HepG2 (cell line): ENCODE data around the gene ZKSCAN8. TPM values are rescaled to one million over a fixed set of nuclear protein-coding genes. Genes with fewer than 3 reads are reported as not detected.

Experiments used
- BCL6 ChIP-seq: IDR thresholded peaks from 2 replicates; pipeline ENCODE4 v1.6.1; 2016; ENCODE audit warnings: missing genetic modification reagents, missing compliant biosample characterization
- HMG20B ChIP-seq: conservative IDR thresholded peaks from 2 replicates; pipeline ENCODE4 v1.6.1; 2016; ENCODE audit warnings: missing genetic modification reagents, missing compliant biosample characterization
- MYNN ChIP-seq: sonication (generic); formaldehyde crosslinking; IDR thresholded peaks from 2 replicates; pipeline ENCODE4 v1.4.0; 2020; ENCODE audit warnings: mild to moderate bottlenecking, low read depth, missing genetic modification reagents
- NAIF1 ChIP-seq: sonication (generic); formaldehyde crosslinking; IDR thresholded peaks from 2 replicates; pipeline ENCODE4 v1.5.0; 2020; ENCODE audit warnings: mild to moderate bottlenecking, missing genetic modification reagents, borderline replicate concordance
- ZBTB46 ChIP-seq: sonication (generic); formaldehyde crosslinking; IDR thresholded peaks from 2 replicates; pipeline ENCODE4 v1.4.0; 2020; ENCODE audit warnings: mild to moderate bottlenecking, missing genetic modification reagents, borderline replicate concordance
- ZNF263 ChIP-seq: sonication (generic); formaldehyde crosslinking; IDR thresholded peaks from 2 replicates; pipeline ENCODE4 v1.4.0; 2020; ENCODE audit warnings: missing genetic modification reagents
- ZNF451 ChIP-seq: sonication (generic); formaldehyde crosslinking; IDR thresholded peaks from 2 replicates; pipeline ENCODE4 v1.5.0; 2020; ENCODE audit warnings: mild to moderate bottlenecking, missing genetic modification reagents
- ZNF574 ChIP-seq: sonication (generic); formaldehyde crosslinking; IDR thresholded peaks from 2 replicates; pipeline ENCODE4 v1.4.0; 2020; ENCODE audit warnings: missing genetic modification reagents
- ZNF747 ChIP-seq: sonication (generic); formaldehyde crosslinking; IDR thresholded peaks from 2 replicates; pipeline ENCODE4 v1.8.1; 2023; ENCODE audit warnings: missing genetic modification reagents, mild to moderate bottlenecking, borderline replicate concordance
- polyA plus RNA-seq, 8 experiments: library from polyadenylated mRNA; depleted of rRNA in 3 of 8; stranded (reverse) in 7 of 8; unstranded in 1 of 8; fragments of >200 nt; fragmentation: Illumina TruSeq in 4 of 8; extraction: Trizol in 4 of 8; gene quantifications; 2 replicates each; pipeline versions ENCODE4 v1.2.1 to v1.2.3, GENCODE V29; 2011 to 2016; ENCODE audit warnings: low read depth in 4 of 8, missing spikeins in 1 of 8, mixed read lengths in 1 of 8; ENCODE audit not compliant: insufficient read depth in 1 of 8
- total RNA-seq, 5 experiments: library from RNA; depleted of rRNA; stranded (reverse); fragments of >200 nt; fragmentation: Illumina TruSeq; extraction: Trizol; gene quantifications; 2 replicates each; pipeline ENCODE4 v1.2.3, GENCODE V29; 2016; ENCODE audit warnings: low read depth in 1 of 5
- TF ChIP-seq, protein P1 (sequence below): sonication (generic); formaldehyde crosslinking; IDR thresholded peaks from 2 replicates; pipeline ENCODE4 v1.5.0; 2020; ENCODE audit warnings: missing genetic modification reagents, mild to moderate bottlenecking, borderline replicate concordance
- TF ChIP-seq, protein P2 (sequence below): sonication (generic); formaldehyde crosslinking; IDR thresholded peaks from 2 replicates; pipeline ENCODE4 v1.4.0; 2020; ENCODE audit warnings: missing genetic modification reagents
- TF ChIP-seq, protein P3 (sequence below): sonication (generic); formaldehyde crosslinking; IDR thresholded peaks from 2 replicates; pipeline ENCODE4 v1.5.1; 2020; ENCODE audit warnings: mild to moderate bottlenecking, missing genetic modification reagents, moderate library complexity

The ZKSCAN8 gene
- total and polyA plus RNA-seq, 2 of the 13 experiments (the other 11 are each of a cell fraction or from before 2014, with no cell fraction given) = 12.4 to 20.9 TPM

GRCh38 chr6:28207510-28208110 lies 65.9 kb downstream of the ZKSCAN8 start (continued):
- TF ChIP-seq, protein P1, sequence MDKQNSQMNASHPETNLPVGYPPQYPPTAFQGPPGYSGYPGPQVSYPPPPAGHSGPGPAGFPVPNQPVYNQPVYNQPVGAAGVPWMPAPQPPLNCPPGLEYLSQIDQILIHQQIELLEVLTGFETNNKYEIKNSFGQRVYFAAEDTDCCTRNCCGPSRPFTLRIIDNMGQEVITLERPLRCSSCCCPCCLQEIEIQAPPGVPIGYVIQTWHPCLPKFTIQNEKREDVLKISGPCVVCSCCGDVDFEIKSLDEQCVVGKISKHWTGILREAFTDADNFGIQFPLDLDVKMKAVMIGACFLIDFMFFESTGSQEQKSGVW = no peak
- TF ChIP-seq, protein P2, sequence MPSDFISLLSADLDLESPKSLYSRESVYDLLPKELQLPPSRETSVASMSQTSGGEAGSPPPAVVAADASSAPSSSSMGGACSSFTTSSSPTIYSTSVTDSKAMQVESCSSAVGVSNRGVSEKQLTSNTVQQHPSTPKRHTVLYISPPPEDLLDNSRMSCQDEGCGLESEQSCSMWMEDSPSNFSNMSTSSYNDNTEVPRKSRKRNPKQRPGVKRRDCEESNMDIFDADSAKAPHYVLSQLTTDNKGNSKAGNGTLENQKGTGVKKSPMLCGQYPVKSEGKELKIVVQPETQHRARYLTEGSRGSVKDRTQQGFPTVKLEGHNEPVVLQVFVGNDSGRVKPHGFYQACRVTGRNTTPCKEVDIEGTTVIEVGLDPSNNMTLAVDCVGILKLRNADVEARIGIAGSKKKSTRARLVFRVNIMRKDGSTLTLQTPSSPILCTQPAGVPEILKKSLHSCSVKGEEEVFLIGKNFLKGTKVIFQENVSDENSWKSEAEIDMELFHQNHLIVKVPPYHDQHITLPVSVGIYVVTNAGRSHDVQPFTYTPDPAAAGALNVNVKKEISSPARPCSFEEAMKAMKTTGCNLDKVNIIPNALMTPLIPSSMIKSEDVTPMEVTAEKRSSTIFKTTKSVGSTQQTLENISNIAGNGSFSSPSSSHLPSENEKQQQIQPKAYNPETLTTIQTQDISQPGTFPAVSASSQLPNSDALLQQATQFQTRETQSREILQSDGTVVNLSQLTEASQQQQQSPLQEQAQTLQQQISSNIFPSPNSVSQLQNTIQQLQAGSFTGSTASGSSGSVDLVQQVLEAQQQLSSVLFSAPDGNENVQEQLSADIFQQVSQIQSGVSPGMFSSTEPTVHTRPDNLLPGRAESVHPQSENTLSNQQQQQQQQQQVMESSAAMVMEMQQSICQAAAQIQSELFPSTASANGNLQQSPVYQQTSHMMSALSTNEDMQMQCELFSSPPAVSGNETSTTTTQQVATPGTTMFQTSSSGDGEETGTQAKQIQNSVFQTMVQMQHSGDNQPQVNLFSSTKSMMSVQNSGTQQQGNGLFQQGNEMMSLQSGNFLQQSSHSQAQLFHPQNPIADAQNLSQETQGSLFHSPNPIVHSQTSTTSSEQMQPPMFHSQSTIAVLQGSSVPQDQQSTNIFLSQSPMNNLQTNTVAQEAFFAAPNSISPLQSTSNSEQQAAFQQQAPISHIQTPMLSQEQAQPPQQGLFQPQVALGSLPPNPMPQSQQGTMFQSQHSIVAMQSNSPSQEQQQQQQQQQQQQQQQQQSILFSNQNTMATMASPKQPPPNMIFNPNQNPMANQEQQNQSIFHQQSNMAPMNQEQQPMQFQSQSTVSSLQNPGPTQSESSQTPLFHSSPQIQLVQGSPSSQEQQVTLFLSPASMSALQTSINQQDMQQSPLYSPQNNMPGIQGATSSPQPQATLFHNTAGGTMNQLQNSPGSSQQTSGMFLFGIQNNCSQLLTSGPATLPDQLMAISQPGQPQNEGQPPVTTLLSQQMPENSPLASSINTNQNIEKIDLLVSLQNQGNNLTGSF (CRISPR knock-in tag) = 0 out of 2 replicates have a peak, but pooled peaks have one; percentile 54
- TF ChIP-seq ZNF574 (CRISPR knock-in tag) (peak; percentile 27; the same call in 1 of the 2 replicates), NAIF1 (CRISPR knock-in tag) (no peak), HMG20B (CRISPR knock-in tag) (no peak), BCL6 (CRISPR knock-in tag) (no peak), ZNF451 (no peak), ZBTB46 (CRISPR knock-in tag) (no peak), ZNF747 (CRISPR knock-in tag) (no peak), ZNF263 (no peak), MYNN (CRISPR knock-in tag) (no peak)
- TF ChIP-seq, protein P3, sequence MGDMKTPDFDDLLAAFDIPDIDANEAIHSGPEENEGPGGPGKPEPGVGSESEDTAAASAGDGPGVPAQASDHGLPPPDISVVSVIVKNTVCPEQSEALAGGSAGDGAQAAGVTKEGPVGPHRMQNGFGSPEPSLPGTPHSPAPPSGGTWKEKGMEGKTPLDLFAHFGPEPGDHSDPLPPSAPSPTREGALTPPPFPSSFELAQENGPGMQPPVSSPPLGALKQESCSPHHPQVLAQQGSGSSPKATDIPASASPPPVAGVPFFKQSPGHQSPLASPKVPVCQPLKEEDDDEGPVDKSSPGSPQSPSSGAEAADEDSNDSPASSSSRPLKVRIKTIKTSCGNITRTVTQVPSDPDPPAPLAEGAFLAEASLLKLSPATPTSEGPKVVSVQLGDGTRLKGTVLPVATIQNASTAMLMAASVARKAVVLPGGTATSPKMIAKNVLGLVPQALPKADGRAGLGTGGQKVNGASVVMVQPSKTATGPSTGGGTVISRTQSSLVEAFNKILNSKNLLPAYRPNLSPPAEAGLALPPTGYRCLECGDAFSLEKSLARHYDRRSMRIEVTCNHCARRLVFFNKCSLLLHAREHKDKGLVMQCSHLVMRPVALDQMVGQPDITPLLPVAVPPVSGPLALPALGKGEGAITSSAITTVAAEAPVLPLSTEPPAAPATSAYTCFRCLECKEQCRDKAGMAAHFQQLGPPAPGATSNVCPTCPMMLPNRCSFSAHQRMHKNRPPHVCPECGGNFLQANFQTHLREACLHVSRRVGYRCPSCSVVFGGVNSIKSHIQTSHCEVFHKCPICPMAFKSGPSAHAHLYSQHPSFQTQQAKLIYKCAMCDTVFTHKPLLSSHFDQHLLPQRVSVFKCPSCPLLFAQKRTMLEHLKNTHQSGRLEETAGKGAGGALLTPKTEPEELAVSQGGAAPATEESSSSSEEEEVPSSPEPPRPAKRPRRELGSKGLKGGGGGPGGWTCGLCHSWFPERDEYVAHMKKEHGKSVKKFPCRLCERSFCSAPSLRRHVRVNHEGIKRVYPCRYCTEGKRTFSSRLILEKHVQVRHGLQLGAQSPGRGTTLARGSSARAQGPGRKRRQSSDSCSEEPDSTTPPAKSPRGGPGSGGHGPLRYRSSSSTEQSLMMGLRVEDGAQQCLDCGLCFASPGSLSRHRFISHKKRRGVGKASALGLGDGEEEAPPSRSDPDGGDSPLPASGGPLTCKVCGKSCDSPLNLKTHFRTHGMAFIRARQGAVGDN (CRISPR knock-in tag) = peak; percentile 54
